GM12878 (cell line): ENCODE results near the gene MIA. TPM values are rescaled to one million over a fixed set of nuclear protein-coding genes. Genes with fewer than 3 reads are reported as not detected.
A peak's percentile ranks its signal among the peaks of the same experiment; 100 is the strongest.

Experiments
- ATAC-seq: fragments of 200-7000 bp; cut with Tn5 transposase; 3 replicates; pipeline ENCODE4 v1.9.1; 2020; ENCODE audit warnings: mild to moderate bottlenecking, moderate library complexity
- BruUV-seq: library from RNA; stranded (reverse); fragments of 400-500 nt; replicated peaks from 2 replicates; lab custom pipeline; 2021; lab: Mats Ljungman, UMichigan
- CTCF ChIA-PET: fragments of 300-600 bp; sonication (Branson Sonifier 250); formaldehyde crosslinking; extraction: SDS; loops from one replicate; lab custom pipeline; 2021; ENCODE audit warnings: inconsistent platforms; lab: Yijun Ruan, JAX
- POLR2A ChIA-PET: fragments of 350-600 bp; formaldehyde crosslinking; extraction: SDS; loops from one replicate; lab custom pipeline; 2021; ENCODE audit warnings: inconsistent platforms; lab: Charles Lee
- RAD21 ChIA-PET: fragments of 300-600 bp; sonication (Branson Sonifier 250); formaldehyde crosslinking; loops from one replicate; lab custom pipeline; 2023; ENCODE audit warnings: antibody characterized with exemption; ENCODE audit not compliant: unreplicated experiment; lab: Charles Lee
- SMC1A ChIA-PET: fragments of 300-600 bp; sonication (Branson Sonifier 250); formaldehyde crosslinking; loops from one replicate; lab custom pipeline; 2023; ENCODE audit not compliant: unreplicated experiment, uncharacterized antibody; lab: Charles Lee
- DNase-seq: peaks from one replicate; pipeline ENCODE4 v3.0.0-alpha.2; 2011; ENCODE audit warnings: low read depth, low spot score
- FAIRE-seq: peaks from 3 replicates; lab custom pipeline; 2011; peaks lifted over from hg19 to GRCh38; lab: Jason Lieb, UNC
- H2AFZ ChIP-seq: 2 replicates; pipeline ENCODE4 v1.6.0; 2011; ENCODE audit warnings: low read depth, low read length, control low read depth; ENCODE audit not compliant: control insufficient read depth
- H3K27ac ChIP-seq: 2 replicates; pipeline ENCODE4 v1.5.1; 2011; ENCODE audit warnings: control low read depth; ENCODE audit not compliant: control insufficient read depth, insufficient read depth
- H3K27me3 ChIP-seq, 2 experiments: replicated peaks in 1 of 2; 2 replicates each; pipeline versions ENCODE4 v1.6.0 to v1.6.1; 2011; ENCODE audit warnings: low read length in 1 of 2; ENCODE audit not compliant: control insufficient read depth in 2 of 2, insufficient read depth in 2 of 2
- H3K36me3 ChIP-seq, 2 experiments: 2 replicates each; pipeline ENCODE4 v1.5.1; 2011; ENCODE audit warnings: low read length in 1 of 2; ENCODE audit not compliant: control insufficient read depth in 2 of 2, insufficient read depth in 2 of 2
- H3K4me1 ChIP-seq: 2 replicates; pipeline ENCODE4 v1.6.1; 2011; ENCODE audit warnings: mild to moderate bottlenecking, low read length, moderate library complexity, mixed read lengths; ENCODE audit not compliant: control insufficient read depth, insufficient read depth
- H3K4me2 ChIP-seq: 2 replicates; pipeline ENCODE4 v1.6.0; 2011; ENCODE audit warnings: control low read depth; ENCODE audit not compliant: control insufficient read depth, insufficient read depth
- H3K4me3 ChIP-seq: fragments of 200-600 bp; sonication (generic); 2 replicates; pipeline ENCODE4 v1.5.1; 2016
- H3K79me2 ChIP-seq: 2 replicates; pipeline ENCODE4 v1.6.0; 2011; ENCODE audit warnings: low read length; ENCODE audit not compliant: control insufficient read depth, insufficient read depth
- H3K9ac ChIP-seq: 2 replicates; pipeline ENCODE4 v1.8.0; 2011; ENCODE audit warnings: low read length, control low read depth, mixed read lengths; ENCODE audit not compliant: control insufficient read depth, insufficient read depth
- H3K9me3 ChIP-seq: replicated peaks from 3 replicates; pipeline ENCODE4 v1.5.1; 2011; ENCODE audit warnings: mild to moderate bottlenecking, low read length; ENCODE audit not compliant: control insufficient read depth, insufficient read depth
- H4K20me1 ChIP-seq: 2 replicates; pipeline ENCODE4 v1.6.0; 2011; ENCODE audit not compliant: control insufficient read depth, insufficient read depth
- BCL11A ChIP-seq: IDR thresholded peaks from 2 replicates; pipeline ENCODE4 v1.6.1; 2011; ENCODE audit warnings: low read depth, low read length
- CBX5 ChIP-seq: sonication (generic); IDR thresholded peaks from 2 replicates; pipeline ENCODE4 v1.6.1; 2016; ENCODE audit warnings: low read depth, moderate library complexity, mild to moderate bottlenecking, inconsistent platforms
- CREB1 ChIP-seq: IDR thresholded peaks from 2 replicates; pipeline ENCODE4 v1.6.1; 2012; ENCODE audit warnings: low read depth, mild to moderate bottlenecking, inconsistent platforms
- ESRRA ChIP-seq: IDR thresholded peaks from 2 replicates; pipeline ENCODE4 v1.6.1; 2012; ENCODE audit warnings: mild to moderate bottlenecking, low read length, improper control_type of control experiment
- ETV6 ChIP-seq, 2 experiments: fragments of 450-650 bp in 1 of 2; IDR thresholded peaks in 1 of 2; conservative IDR thresholded peaks in 1 of 2; 2 replicates each; pipeline ENCODE4 v1.6.1; 2014; ENCODE audit warnings: antibody characterized with exemption in 1 of 2, borderline replicate concordance in 1 of 2, low read depth in 1 of 2, mild to moderate bottlenecking in 1 of 2, moderate library complexity in 1 of 2
- HCFC1 ChIP-seq: fragments of 150-350 bp; IDR thresholded peaks from 2 replicates; pipeline ENCODE4 v1.6.1; 2014; ENCODE audit warnings: low read length
- HDAC6 ChIP-seq: fragments of 200-600 bp; sonication (generic); IDR thresholded peaks from one replicate; pipeline ENCODE4 v1.8.0; 2017; ENCODE audit warnings: antibody characterized with exemption; ENCODE audit not compliant: unreplicated experiment
- KLF5 ChIP-seq: fragments of 450-650 bp; IDR thresholded peaks from 2 replicates; pipeline ENCODE4 v1.6.1; 2014; ENCODE audit warnings: mild to moderate bottlenecking; ENCODE audit not compliant: partially characterized antibody
- NFIC ChIP-seq: IDR thresholded peaks from 2 replicates; pipeline ENCODE4 v1.6.1; 2012; ENCODE audit warnings: low read depth, mild to moderate bottlenecking, inconsistent platforms, low read length, moderate library complexity
- POLR2AphosphoS5 ChIP-seq: IDR thresholded peaks from 2 replicates; pipeline ENCODE4 v1.6.1; 2011; ENCODE audit warnings: mild to moderate bottlenecking, low read length, inconsistent platforms
- POU2F2 ChIP-seq: IDR thresholded peaks from 3 replicates; pipeline ENCODE4 v1.6.1; 2011; ENCODE audit warnings: low read depth, mild to moderate bottlenecking, low read length, borderline replicate concordance
- SPI1 ChIP-seq: IDR thresholded peaks from 2 replicates; pipeline ENCODE4 v1.6.1; 2011; ENCODE audit warnings: low read depth, mild to moderate bottlenecking, low read length, moderate library complexity, borderline replicate concordance; ENCODE audit not compliant: insufficient read depth
- SREBF1 ChIP-seq: IDR thresholded peaks from 2 replicates; pipeline ENCODE4 v1.6.1; 2012; ENCODE audit warnings: mild to moderate bottlenecking, low read length
- TAF1 ChIP-seq: IDR thresholded peaks from 2 replicates; pipeline ENCODE4 v1.6.1; 2011; ENCODE audit warnings: mild to moderate bottlenecking, low read depth, low read length, borderline replicate concordance
- ZNF274 ChIP-seq: IDR thresholded peaks from one replicate; pipeline ENCODE4 v1.8.0; 2011; ENCODE audit not compliant: insufficient read length, insufficient read depth
- ZNF592 ChIP-seq: fragments of 450-650 bp; IDR thresholded peaks from 2 replicates; pipeline ENCODE4 v1.6.1; 2017; ENCODE audit warnings: mild to moderate bottlenecking, moderate library complexity
- WGBS: methylation state at CpG from one replicate; pipeline ENCODE4 v1.1.6; 2016; ENCODE audit warnings: low lambda C conversion rate; ENCODE audit not compliant: insufficient replicate concordance, insufficient coverage; ENCODE audit errors: missing lambda C conversion rate; 5-methylcytosine and 5-hydroxymethylcytosine counted together
- in situ Hi-C: fragments of 300-500 bp; cut with MboI; formaldehyde crosslinking; loops from 9 replicates; pipeline ENCODE4 v1.14.3; 2018; ENCODE audit warnings: mixed read lengths
- intact Hi-C: fragments of 100-400 bp; cut with micrococcal nuclease; formaldehyde crosslinking; loops from one replicate; pipeline ENCODE4 v1.14.2; 2022; ENCODE audit not compliant: unreplicated experiment
- polyA plus RNA-seq, 11 experiments: library from polyadenylated mRNA; depleted of rRNA in 4 of 11; unstranded in 6 of 11; stranded (reverse) in 5 of 11; fragments of >200 nt; fragmentation: Nextera tagmentation in 4 of 11; fragmentation: Illumina TruSeq in 1 of 11; extraction: Ambion mirVana in 4 of 11; extraction: Trizol in 1 of 11; gene quantifications; 1 replicate in 1 of 11; 2 replicates in 10 of 11; pipeline versions ENCODE4 v1.2.1 to v1.2.3, GENCODE V29; 2011 to 2016; ENCODE audit warnings: inconsistent platforms in 2 of 11, missing spikeins in 2 of 11, low read depth in 1 of 11
- total RNA-seq, 4 experiments: library from RNA; depleted of rRNA in 3 of 4; stranded (reverse); fragments of >200 nt in 3 of 4; fragmentation: Illumina TruSeq in 1 of 4; extraction: Trizol in 1 of 4; gene quantifications; 2 replicates each; pipeline versions ENCODE4 v1.2.1 to v1.2.3, GENCODE V29; 2013 to 2021
- TF ChIP-seq, protein P1 (sequence below): fragments of 150-350 bp; IDR thresholded peaks from 2 replicates; pipeline ENCODE4 v1.6.1; 2014; ENCODE audit warnings: mild to moderate bottlenecking, low read depth, low read length

The MIA gene
- total and polyA plus RNA-seq, 10 of the 15 experiments (the other 5 are each of a cell fraction or from before 2014, with no cell fraction given) = 0.16 to 2.7 (median 1.4) TPM; not detected in 3

GRCh38 chr19:40776364-40776763 is 1.0 kb downstream of the MIA start:
- H3K27ac ChIP-seq = peak overlapping the region; percentile 71
- H3K4me2 ChIP-seq = peak overlapping the region; percentile 84
- H3K36me3 ChIP-seq = no peaks in the 10 kb centered on the region
- WGBS = 83% methylated on average over 7 of the region's 7 CpGs
- in situ Hi-C loops (no loop called here), intact Hi-C loops (no loop called here)
- H3K27me3 ChIP-seq = no peaks in the 10 kb centered on the region
- RAD21 ChIA-PET = interaction anchor here (1.3 to 7.6 kb wide), 6 partner anchors 21 to 113 kb away, joined by 3 to 291 read pairs (median 27); partner anchors contain the start of genes ACTMAP, EGLN2 and SNRPA
- H3K4me3 ChIP-seq = no peak overlapping the region
- BruUV-seq = no TSS peak
- FAIRE-seq (no peak), ATAC-seq (no peak), DNase-seq (no peak)
- POLR2A ChIA-PET = interaction anchor here (0.9 to 8.1 kb wide), 7 partner anchors 16 to 60 kb away, joined by 3 to 331 read pairs (median 23); partner anchors contain the start of genes ACTMAP, COQ8B, EGLN2 and ITPKC
- CTCF ChIA-PET = interaction anchor here (1.2 to 4.6 kb wide), 6 partner anchors 16 to 113 kb away, joined by 3 to 72 read pairs (median 8); partner anchors contain the start of genes ACTMAP, COQ8B, EGLN2 and ITPKC
- H4K20me1 ChIP-seq = no peaks in the 10 kb centered on the region
- H3K79me2 ChIP-seq = peaks cover 11% of the 10 kb centered on the region
- H2AFZ ChIP-seq = no peak overlapping the region
- SMC1A ChIA-PET = interaction anchor here (0.6 to 11.2 kb wide), 9 partner anchors 15 to 674 kb away, joined by 3 to 256 read pairs (median 12); partner anchors contain the start of genes ACTMAP, COQ8B, EGLN2 and ITPKC
- H3K9me3 ChIP-seq = no peaks in the 10 kb centered on the region; the same call in 2 of the 3 replicates
- peak overlapping the region; percentile 36; the same call in 1 of the 2 replicates for H3K9ac ChIP-seq
- H3K4me1 ChIP-seq = peaks cover 38% of the 10 kb centered on the region
- TF ChIP-seq NFIC (no peak), TAF1 (no peak), POLR2AphosphoS5 (no peak), ZNF274 (no peak), KLF5 (no peak), CBX5 (no peak), CREB1 (no peak), SPI1 (no peak), ZNF592 (no peak), HCFC1 (no peak), ETV6 (conservative IDR thresholded peaks at IDR 0.05 in 1 of 2, IDR thresholded peaks at IDR 0.05 in 1 of 2; ENCODE audit: borderline replicate concordance in 1 of 2, low read depth in 1 of 2) (no peak), ESRRA (no peak), SREBF1 (no peak), HDAC6 (no peak), BCL11A (no peak), POU2F2 (no peak)
- TF ChIP-seq, protein P1, sequence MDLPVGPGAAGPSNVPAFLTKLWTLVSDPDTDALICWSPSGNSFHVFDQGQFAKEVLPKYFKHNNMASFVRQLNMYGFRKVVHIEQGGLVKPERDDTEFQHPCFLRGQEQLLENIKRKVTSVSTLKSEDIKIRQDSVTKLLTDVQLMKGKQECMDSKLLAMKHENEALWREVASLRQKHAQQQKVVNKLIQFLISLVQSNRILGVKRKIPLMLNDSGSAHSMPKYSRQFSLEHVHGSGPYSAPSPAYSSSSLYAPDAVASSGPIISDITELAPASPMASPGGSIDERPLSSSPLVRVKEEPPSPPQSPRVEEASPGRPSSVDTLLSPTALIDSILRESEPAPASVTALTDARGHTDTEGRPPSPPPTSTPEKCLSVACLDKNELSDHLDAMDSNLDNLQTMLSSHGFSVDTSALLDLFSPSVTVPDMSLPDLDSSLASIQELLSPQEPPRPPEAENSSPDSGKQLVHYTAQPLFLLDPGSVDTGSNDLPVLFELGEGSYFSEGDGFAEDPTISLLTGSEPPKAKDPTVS = no peak
